OCI-LY3 (cell line): Measurements from ENCODE around the gene DCUN1D3.

Source experiments
- H2AFZ ChIP-seq: fragments of 200-600, 300-600 bp; shearing (Covaris generic); 2 replicates; pipeline ENCODE4 v1.6.0; 2014; ENCODE audit warnings: antibody characterized with exemption, low read depth, low read length
- H3K27ac ChIP-seq: fragments of 200-600, 300-600 bp; sonication (generic); 2 replicates; pipeline ENCODE4 v1.5.1; 2014; ENCODE audit warnings: mild to moderate bottlenecking, low read length, moderate library complexity, mixed read lengths
- H3K27me3 ChIP-seq: fragments of 200-600, 300-600 bp; sonication (generic); 2 replicates; pipeline ENCODE4 v1.6.1; 2014; ENCODE audit warnings: low read depth, low read length, mixed read lengths
- H3K36me3 ChIP-seq: fragments of 200-600, 300-600 bp; sonication (generic); replicated peaks from 2 replicates; pipeline ENCODE3; 2014; ENCODE audit warnings: low read depth, low read length, mixed read lengths
- H3K4me1 ChIP-seq: fragments of 300-600, 200-600 bp; sonication (generic); 2 replicates; pipeline ENCODE4 v1.6.1; 2014; ENCODE audit warnings: low read length, mixed read lengths
- H3K4me2 ChIP-seq: fragments of 200-600, 300-600 bp; sonication (generic); 2 replicates; pipeline ENCODE4 v1.6.1; 2014; ENCODE audit warnings: low read length, mixed read lengths
- H3K4me3 ChIP-seq: fragments of 300-600, 200-600 bp; sonication (generic); 2 replicates; pipeline ENCODE4 v1.5.1; 2014; ENCODE audit warnings: antibody characterized with exemption, mild to moderate bottlenecking, low read length, moderate library complexity
- H3K79me2 ChIP-seq: fragments of 300-600, 200-600 bp; shearing (Covaris generic); 2 replicates; pipeline ENCODE4 v1.6.1; 2014; ENCODE audit warnings: mild to moderate bottlenecking, low read length, mixed read lengths
- H3K9ac ChIP-seq: fragments of 300-600, 200-600 bp; shearing (Covaris generic); 2 replicates; pipeline ENCODE4 v1.6.0; 2014; ENCODE audit warnings: mild to moderate bottlenecking, low read length, moderate library complexity
- H3K9me3 ChIP-seq: fragments of 200-600, 300-600 bp; shearing (Covaris generic); 2 replicates; pipeline ENCODE4 v1.6.1; 2014; ENCODE audit warnings: low read length, mixed read lengths; ENCODE audit not compliant: insufficient read depth
- H4K20me1 ChIP-seq: fragments of 200-600, 300-600 bp; sonication (generic); 2 replicates; pipeline ENCODE4 v1.6.1; 2016; ENCODE audit warnings: low read length, mixed read lengths; ENCODE audit not compliant: insufficient read depth
- CTCF ChIP-seq: fragments of 200-600, 300-600 bp; sonication (generic); IDR thresholded peaks from 2 replicates; pipeline ENCODE4 v1.5.1; 2014; ENCODE audit warnings: antibody characterized with exemption, low read length, low read depth
- EZH2phosphoT487 ChIP-seq: fragments of 200-600 bp; shearing (Covaris generic); IDR thresholded peaks from 2 replicates; pipeline ENCODE4 v1.6.1; 2018; ENCODE audit warnings: antibody characterized with exemption, mixed run types, low read depth

Gene DCUN1D3

GRCh38 chr16:20860361-20860760, 39.8 kb downstream of the DCUN1D3 start:
- Histone ChIP-seq H3K4me2 (no peak overlapping the region), H3K9ac (no peak overlapping the region), H3K4me1 (peaks cover 18% of the 10 kb centered on the region), H3K36me3 (peaks cover 4% of the 10 kb centered on the region), H3K27me3 (no peaks in the 10 kb centered on the region), H3K4me3 (no peak overlapping the region), H3K79me2 (no peaks in the 10 kb centered on the region), H3K9me3 (no peaks in the 10 kb centered on the region), H4K20me1 (peaks cover 3% of the 10 kb centered on the region; the same call in 1 of the 2 replicates), H3K27ac (no peak overlapping the region), H2AFZ (no peak overlapping the region)
- TF ChIP-seq CTCF = no peak

- TF ChIP-seq EZH2phosphoT487 (no peak), CTCF (no peak)
- Histone ChIP-seq H3K9me3 (no peaks in the 10 kb centered on the region), H3K4me2 (no peak overlapping the region), H3K9ac (no peak overlapping the region), H3K27ac (no peak overlapping the region), H3K36me3 (peaks cover 4% of the 10 kb centered on the region), H3K79me2 (no peaks in the 10 kb centered on the region), H3K4me3 (no peak overlapping the region), H4K20me1 (peaks cover 8% of the 10 kb centered on the region; the same call in 1 of the 2 replicates), H2AFZ (no peak overlapping the region), H3K27me3 (no peaks in the 10 kb centered on the region), H3K4me1 (peaks cover 18% of the 10 kb centered on the region)
Measured at GRCh38 chr16:20859699-20860098, 40.5 kb downstream of the DCUN1D3 start.

- Histone ChIP-seq H3K79me2 (no peaks in the 10 kb centered on the region), H3K4me2 (no peak overlapping the region), H3K9ac (no peak overlapping the region), H3K27me3 (no peaks in the 10 kb centered on the region), H3K27ac (no peak overlapping the region), H3K4me3 (no peak overlapping the region), H4K20me1 (peaks cover 8% of the 10 kb centered on the region; the same call in 1 of the 2 replicates), H2AFZ (no peak overlapping the region), H3K9me3 (no peaks in the 10 kb centered on the region), H3K36me3 (peaks cover 2% of the 10 kb centered on the region), H3K4me1 (peaks cover 18% of the 10 kb centered on the region)
- TF ChIP-seq EZH2phosphoT487 (no peak), CTCF (no peak)
Measured at GRCh38 chr16:20859229-20859628, 40.9 kb downstream of the DCUN1D3 start.

GRCh38 chr16:20857281-20857680, 42.9 kb downstream of the DCUN1D3 start:
- no peaks in the 10 kb centered on the region for H3K36me3 ChIP-seq
- no peak overlapping the region for H3K27ac ChIP-seq

More at GRCh38 chr16:20857281-20857680, 42.9 kb downstream of the DCUN1D3 start:
- Histone ChIP-seq H4K20me1 (peaks cover 8% of the 10 kb centered on the region; the same call in 1 of the 2 replicates), H3K4me1 (peaks cover 22% of the 10 kb centered on the region), H3K4me2 (no peak overlapping the region), H3K27me3 (no peaks in the 10 kb centered on the region), H2AFZ (no peak overlapping the region), H3K9ac (no peak overlapping the region), H3K79me2 (no peaks in the 10 kb centered on the region), H3K9me3 (no peaks in the 10 kb centered on the region), H3K4me3 (no peak overlapping the region)
- no peak for TF ChIP-seq EZH2phosphoT487
- no peak for TF ChIP-seq CTCF
